OCI-M1 (cell line): ENCODE measurements around the gene ADGRB2.

ENCODE experiments used
- DNase-seq: peaks from one replicate; lab custom pipeline; 2025; lab: John Stamatoyannopoulos, UW

ADGRB2 gene

GRCh38 chr1:31762726-31763670 lies 1.1 kb downstream of the ADGRB2 start:
- DNase-seq = peak; percentile 47

GRCh38 chr1:31762323-31762722 lies 1.8 kb downstream of the ADGRB2 start:
- DNase-seq = no peak

GRCh38 chr1:31761883-31762282 lies 2.3 kb downstream of the ADGRB2 start:
- DNase-seq = no peak

DNA sequence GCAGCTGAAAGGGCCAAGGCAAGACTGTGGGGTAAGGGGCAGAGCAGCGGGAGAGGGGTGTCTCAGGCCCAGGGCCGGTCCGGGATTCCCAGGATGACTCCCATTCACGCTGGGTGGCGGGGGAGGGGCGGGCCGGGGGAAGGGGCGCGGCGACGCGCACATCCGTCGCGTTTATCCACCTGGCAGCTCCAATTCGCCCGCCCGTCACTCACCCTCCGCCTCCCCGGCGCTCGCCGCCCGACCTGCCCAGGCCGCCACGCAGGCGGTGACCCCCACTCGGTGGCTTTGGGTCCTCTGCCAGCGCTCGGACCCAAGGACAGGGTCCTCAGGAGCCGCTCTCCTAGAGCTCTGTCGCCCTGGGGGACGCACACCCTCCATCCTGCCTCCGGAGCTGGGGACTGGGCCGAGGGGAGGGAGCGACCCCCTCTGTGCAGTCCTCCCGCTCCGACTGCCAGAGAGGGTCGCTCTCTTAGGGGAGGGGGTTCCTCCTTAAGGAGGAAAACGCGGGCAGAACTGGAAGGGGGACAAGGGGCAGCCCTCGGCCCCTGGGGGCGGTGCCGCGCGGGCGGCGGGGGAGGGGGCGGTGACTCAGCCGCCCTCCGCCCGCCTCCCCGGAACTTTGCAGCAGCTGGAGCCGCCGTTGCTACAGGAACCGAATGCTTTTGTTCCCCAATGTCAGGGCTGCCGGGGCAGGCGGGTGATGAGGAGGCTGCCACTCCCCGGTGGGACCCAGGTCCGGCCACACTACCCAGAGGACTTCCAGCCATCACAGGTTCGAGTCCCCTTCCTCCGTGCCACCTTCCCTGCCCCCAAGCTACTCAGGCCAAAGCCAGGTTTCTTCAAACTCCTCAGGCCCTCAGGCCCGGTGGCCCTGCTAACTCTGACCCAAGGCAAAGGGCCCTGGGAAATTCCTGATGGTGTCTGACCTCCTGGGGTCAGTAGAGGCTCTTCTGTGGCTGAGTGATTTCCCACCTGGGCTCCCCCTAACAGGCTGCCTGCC lies 3.4 kb downstream of the ADGRB2 start:
- peak; percentile 25 for DNase-seq

- DNase-seq = no peak
These were observed 4.7 kb downstream of the ADGRB2 start for GRCh38 chr1:31759298-31760023.

GRCh38 chr1:31758823-31759222 lies 5.3 kb downstream of the ADGRB2 start:
- DNase-seq = no peak

DNA sequence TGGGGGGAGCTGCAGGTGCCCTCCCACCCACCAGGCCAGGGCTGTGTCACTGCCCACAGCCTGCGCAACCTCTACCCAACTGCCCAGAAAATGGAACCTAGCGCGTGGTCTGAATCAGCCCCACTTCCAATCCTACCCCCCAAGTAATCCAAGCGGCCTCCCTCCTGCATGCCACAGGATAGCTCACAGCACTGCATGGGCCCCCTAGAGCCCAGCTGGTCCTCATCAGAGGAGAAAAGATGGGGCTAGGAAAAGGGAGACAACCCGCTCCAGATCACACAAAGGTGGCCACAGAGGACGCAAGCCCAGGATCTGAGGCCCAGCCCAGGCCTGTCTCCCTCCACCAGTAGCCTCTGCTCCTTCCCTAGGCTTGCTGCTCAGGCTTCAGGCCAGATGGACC lies 6.2 kb downstream of the ADGRB2 start:
- no peak for DNase-seq

GRCh38 chr1:31757204-31757679 lies 6.9 kb downstream of the ADGRB2 start:
- no peak for DNase-seq

DNA sequence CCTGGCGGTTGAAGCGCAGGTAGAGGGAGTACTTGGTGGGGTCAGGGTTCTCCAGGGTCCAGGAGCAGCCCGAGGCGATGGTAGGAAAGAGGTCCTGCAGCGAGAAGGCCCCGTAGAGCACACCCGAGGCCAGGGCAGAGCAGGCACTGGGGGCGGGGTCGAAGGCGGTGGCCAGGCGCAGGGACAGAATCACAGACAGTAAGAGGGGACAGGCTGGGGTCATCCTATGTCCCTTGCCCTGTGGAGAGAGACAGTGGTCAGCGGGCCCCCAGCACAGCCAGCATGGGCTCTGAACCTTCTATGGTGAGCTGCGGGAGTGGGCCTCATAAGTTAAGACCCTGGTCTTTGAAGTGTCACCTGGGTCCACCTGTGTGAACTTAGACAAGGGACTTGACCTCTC lies 7.6 kb downstream of the ADGRB2 start:
- DNase-seq = no peak

DNA sequence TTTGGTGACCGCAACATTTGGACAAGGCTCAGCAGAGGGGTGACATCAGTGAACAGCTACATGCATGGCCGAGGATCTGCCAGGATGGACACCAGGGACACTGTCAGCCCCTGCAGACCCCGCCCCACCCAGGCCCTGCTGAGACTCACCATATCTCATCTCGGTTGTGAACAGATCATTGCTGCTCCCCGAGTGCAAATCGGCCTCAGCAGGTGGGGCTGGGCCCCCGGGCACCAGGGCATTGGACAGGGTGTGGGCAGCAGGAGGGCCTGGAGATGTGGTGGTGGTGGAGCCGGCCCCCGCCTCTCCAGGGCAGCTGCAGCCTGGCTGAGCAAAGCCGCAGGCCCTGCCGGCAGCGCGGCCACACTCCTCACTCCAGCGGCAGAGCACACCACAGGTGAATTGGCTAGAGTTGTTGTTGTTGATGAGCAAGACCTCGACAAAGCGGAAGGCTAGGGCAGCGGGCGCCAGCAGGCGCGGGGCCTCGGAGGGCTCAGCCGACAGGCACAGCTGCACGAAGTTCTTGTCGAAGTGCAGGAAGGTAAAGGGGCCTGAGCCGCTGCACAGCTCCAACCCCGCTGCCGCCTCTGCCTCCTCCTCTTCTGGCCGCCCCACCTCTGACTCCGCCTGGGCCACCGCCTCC lies 8.2 kb downstream of the ADGRB2 start:
- no peak for DNase-seq

- no peak for DNase-seq
These were observed 8.9 kb downstream of the ADGRB2 start for GRCh38 chr1:31755197-31755611.

- no peak for DNase-seq
These were observed 9.7 kb downstream of the ADGRB2 start for GRCh38 chr1:31754397-31754796.

- DNase-seq = no peak
These were observed 10.3 kb downstream of the ADGRB2 start for GRCh38 chr1:31753707-31754349.

GRCh38 chr1:31752952-31753475 lies 11.1 kb downstream of the ADGRB2 start:
- DNase-seq = no peak

GRCh38 chr1:31752258-31752657 lies 11.9 kb downstream of the ADGRB2 start:
- DNase-seq = no peak

DNA sequence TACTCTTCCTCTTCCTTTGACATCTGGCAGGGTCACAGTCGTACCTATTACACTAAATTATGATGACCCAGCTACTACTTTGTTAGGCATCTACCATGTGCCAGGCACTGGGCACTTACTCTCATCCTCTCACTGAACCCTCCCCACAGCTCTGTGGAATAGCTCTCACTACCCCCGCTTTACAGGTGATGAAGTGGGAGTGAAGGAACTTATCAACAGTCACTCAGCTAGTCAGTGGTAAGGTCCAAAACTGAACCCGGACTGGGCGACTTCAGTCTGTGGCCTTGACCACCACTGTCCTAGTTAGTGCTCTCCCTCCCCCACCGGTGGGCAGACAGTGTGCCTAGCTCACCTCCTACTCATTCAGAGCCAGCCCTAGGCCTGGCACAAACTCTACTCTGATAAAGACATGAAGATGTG lies 12.3 kb downstream of the ADGRB2 start:
- DNase-seq = no peak

DNA sequence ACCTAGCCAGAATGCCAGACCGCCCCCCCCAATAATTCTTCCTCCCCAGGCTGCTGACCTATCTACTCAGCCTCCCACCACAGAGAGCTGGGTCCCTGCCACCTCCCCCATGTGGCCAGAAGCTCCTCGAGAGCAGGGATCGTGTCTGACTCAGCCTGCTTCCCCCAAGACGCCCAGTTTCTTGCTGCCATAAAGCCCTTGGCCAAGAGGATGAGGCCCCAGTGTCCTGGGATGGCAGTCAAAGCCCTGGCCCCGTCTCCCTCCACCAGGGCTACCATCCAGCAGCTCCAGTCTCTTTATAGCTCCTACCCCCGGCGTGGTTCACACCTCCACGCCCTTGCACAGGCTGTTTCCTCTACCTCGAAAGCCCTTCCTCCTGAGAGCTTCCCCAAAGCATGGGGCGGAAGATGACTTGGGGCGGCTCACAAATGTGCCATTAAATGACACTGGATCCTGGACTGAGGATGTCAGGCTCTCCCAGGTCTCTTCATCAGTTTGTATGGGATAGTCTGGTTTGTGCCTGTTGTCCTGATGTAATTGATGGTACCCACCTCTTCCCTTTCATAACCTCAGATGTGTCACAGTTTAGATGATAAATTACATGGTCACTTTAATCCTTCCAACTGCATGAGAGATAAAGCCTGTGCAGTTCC lies 13.2 kb downstream of the ADGRB2 start:
- peak; percentile 32 for DNase-seq

DNA sequence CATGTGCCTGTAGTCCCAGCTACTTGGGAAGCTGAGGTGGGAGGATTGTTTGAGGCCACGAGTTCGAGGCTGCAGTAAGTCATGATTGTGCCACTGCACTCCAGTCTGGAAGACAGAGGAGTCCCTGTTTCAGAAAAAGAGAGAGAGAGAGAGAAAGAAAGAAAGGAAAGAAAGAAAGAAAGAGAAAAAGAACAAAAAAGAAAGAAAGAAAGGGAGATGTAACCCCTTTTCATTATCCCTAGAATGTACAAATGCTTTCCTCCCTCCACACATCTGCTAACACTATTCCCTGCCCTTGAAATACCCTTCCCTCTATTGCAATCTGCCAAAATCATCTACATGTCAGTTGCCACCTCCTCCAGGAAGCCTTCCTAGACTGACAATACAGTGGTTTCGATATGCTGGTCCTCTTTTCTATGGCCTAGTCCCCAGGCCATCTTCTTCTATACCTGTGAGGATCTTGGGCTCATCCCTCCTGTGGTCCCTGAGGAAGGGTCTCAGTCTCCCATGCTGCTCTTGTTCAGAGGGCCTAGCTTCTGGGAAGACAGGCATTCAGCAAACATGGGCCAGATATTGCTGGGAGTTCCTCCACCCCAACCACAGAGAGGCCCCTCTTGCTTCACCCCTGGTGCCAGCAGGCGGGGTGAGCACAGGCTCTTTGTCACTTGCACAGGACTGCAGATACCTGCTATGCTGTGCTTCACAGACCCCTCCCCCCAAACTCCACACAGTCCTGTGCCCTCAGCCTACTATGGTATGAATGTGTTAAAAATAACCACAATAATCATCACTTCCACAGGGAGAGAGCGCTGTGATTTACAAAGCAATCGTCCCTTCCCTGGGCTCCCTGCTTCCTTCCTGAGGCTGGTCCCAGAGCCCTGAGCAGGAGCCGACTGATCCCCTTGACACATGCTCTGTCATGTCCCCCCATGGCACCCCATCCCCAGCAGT lies 14.1 kb downstream of the ADGRB2 start:
- DNase-seq = no peak

- DNase-seq = no peak
These were observed 15.8 kb downstream of the ADGRB2 start for GRCh38 chr1:31748365-31748764.
